GM12878 (cell line): ENCODE data around the gene CAMK2N2. TPM values are rescaled to one million over a fixed set of nuclear protein-coding genes. Genes with fewer than 3 reads are reported as not detected.

ENCODE experiments used
- ATAC-seq: fragments of 200-7000 bp; cut with Tn5 transposase; 3 replicates; pipeline ENCODE4 v1.9.1; 2020; ENCODE audit warnings: mild to moderate bottlenecking, moderate library complexity
- BruUV-seq: library from RNA; stranded (reverse); fragments of 400-500 nt; replicated peaks from 2 replicates; lab custom pipeline; 2021; lab: Mats Ljungman, UMichigan
- CTCF ChIA-PET: fragments of 300-600 bp; sonication (Branson Sonifier 250); formaldehyde crosslinking; extraction: SDS; loops from one replicate; lab custom pipeline; 2021; ENCODE audit warnings: inconsistent platforms; lab: Yijun Ruan, JAX
- POLR2A ChIA-PET: fragments of 350-600 bp; formaldehyde crosslinking; extraction: SDS; loops from one replicate; lab custom pipeline; 2021; ENCODE audit warnings: inconsistent platforms; lab: Charles Lee
- RAD21 ChIA-PET: fragments of 300-600 bp; sonication (Branson Sonifier 250); formaldehyde crosslinking; loops from one replicate; lab custom pipeline; 2023; ENCODE audit warnings: antibody characterized with exemption; ENCODE audit not compliant: unreplicated experiment; lab: Charles Lee
- SMC1A ChIA-PET: fragments of 300-600 bp; sonication (Branson Sonifier 250); formaldehyde crosslinking; loops from one replicate; lab custom pipeline; 2023; ENCODE audit not compliant: unreplicated experiment, uncharacterized antibody; lab: Charles Lee
- DNase-seq: peaks from one replicate; pipeline ENCODE4 v3.0.0-alpha.2; 2011; ENCODE audit warnings: low read depth, low spot score
- FAIRE-seq: peaks from 3 replicates; lab custom pipeline; 2011; peaks lifted over from hg19 to GRCh38; lab: Jason Lieb, UNC
- H2AFZ ChIP-seq: 2 replicates; pipeline ENCODE4 v1.6.0; 2011; ENCODE audit warnings: low read depth, low read length, control low read depth; ENCODE audit not compliant: control insufficient read depth
- H3K27ac ChIP-seq: 2 replicates; pipeline ENCODE4 v1.5.1; 2011; ENCODE audit warnings: control low read depth; ENCODE audit not compliant: control insufficient read depth, insufficient read depth
- H3K27me3 ChIP-seq, 2 experiments: replicated peaks in 1 of 2; 2 replicates each; pipeline versions ENCODE4 v1.6.0 to v1.6.1; 2011; ENCODE audit warnings: low read length in 1 of 2; ENCODE audit not compliant: control insufficient read depth in 2 of 2, insufficient read depth in 2 of 2
- H3K36me3 ChIP-seq, 2 experiments: 2 replicates each; pipeline ENCODE4 v1.5.1; 2011; ENCODE audit warnings: low read length in 1 of 2; ENCODE audit not compliant: control insufficient read depth in 2 of 2, insufficient read depth in 2 of 2
- H3K4me1 ChIP-seq: 2 replicates; pipeline ENCODE4 v1.6.1; 2011; ENCODE audit warnings: mild to moderate bottlenecking, low read length, moderate library complexity, mixed read lengths; ENCODE audit not compliant: control insufficient read depth, insufficient read depth
- H3K4me2 ChIP-seq: 2 replicates; pipeline ENCODE4 v1.6.0; 2011; ENCODE audit warnings: control low read depth; ENCODE audit not compliant: control insufficient read depth, insufficient read depth
- H3K4me3 ChIP-seq: fragments of 200-600 bp; sonication (generic); 2 replicates; pipeline ENCODE4 v1.5.1; 2016
- H3K79me2 ChIP-seq: 2 replicates; pipeline ENCODE4 v1.6.0; 2011; ENCODE audit warnings: low read length; ENCODE audit not compliant: control insufficient read depth, insufficient read depth
- H3K9ac ChIP-seq: 2 replicates; pipeline ENCODE4 v1.8.0; 2011; ENCODE audit warnings: low read length, control low read depth, mixed read lengths; ENCODE audit not compliant: control insufficient read depth, insufficient read depth
- H3K9me3 ChIP-seq: replicated peaks from 3 replicates; pipeline ENCODE4 v1.5.1; 2011; ENCODE audit warnings: mild to moderate bottlenecking, low read length; ENCODE audit not compliant: control insufficient read depth, insufficient read depth
- H4K20me1 ChIP-seq: 2 replicates; pipeline ENCODE4 v1.6.0; 2011; ENCODE audit not compliant: control insufficient read depth, insufficient read depth
- ASH2L ChIP-seq: fragments of 300-600, 200-600 bp; sonication (generic); IDR thresholded peaks from 2 replicates; pipeline ENCODE4 v1.6.1; 2017; ENCODE audit warnings: low read depth, mild to moderate bottlenecking, borderline replicate concordance
- HDGF ChIP-seq: fragments of 450-650 bp; IDR thresholded peaks from 2 replicates; pipeline ENCODE4 v1.6.1; 2016; ENCODE audit warnings: antibody characterized with exemption
- KDM1A ChIP-seq: fragments of 200-600 bp; sonication (generic); IDR thresholded peaks from 2 replicates; pipeline ENCODE4 v1.6.1; 2016; ENCODE audit warnings: borderline replicate concordance
- MEF2B ChIP-seq: fragments of 450-650 bp; IDR thresholded peaks from 2 replicates; pipeline ENCODE4 v1.6.1; 2018; ENCODE audit warnings: mild to moderate bottlenecking, moderate library complexity; ENCODE audit not compliant: partially characterized antibody, poor library complexity, severe bottlenecking
- NR2C1 ChIP-seq: fragments of 450-650 bp; IDR thresholded peaks from 2 replicates; pipeline ENCODE4 v1.6.1; 2017; ENCODE audit warnings: antibody characterized with exemption, mild to moderate bottlenecking, moderate library complexity
- NR2C2 ChIP-seq: IDR thresholded peaks from 2 replicates; pipeline ENCODE4 v1.6.1; 2011; ENCODE audit warnings: borderline replicate concordance, low read depth; ENCODE audit not compliant: control insufficient read depth, insufficient read length
- PAX5 ChIP-seq: IDR thresholded peaks from 2 replicates; pipeline ENCODE4 v1.6.1; 2011; ENCODE audit warnings: low read depth, low read length, borderline replicate concordance
- PAX8 ChIP-seq: fragments of 450-650 bp; IDR thresholded peaks from 2 replicates; pipeline ENCODE4 v1.6.1; 2017; ENCODE audit warnings: mild to moderate bottlenecking, moderate library complexity
- POU2F2 ChIP-seq: IDR thresholded peaks from 3 replicates; pipeline ENCODE4 v1.6.1; 2011; ENCODE audit warnings: low read depth, mild to moderate bottlenecking, low read length, borderline replicate concordance
- RCOR1 ChIP-seq: conservative IDR thresholded peaks from 2 replicates; pipeline ENCODE4 v1.6.1; 2012; ENCODE audit warnings: low read depth, low read length, improper control_type of control experiment
- TCF12 ChIP-seq: IDR thresholded peaks from 2 replicates; pipeline ENCODE4 v1.6.1; 2011; ENCODE audit warnings: low read depth, mild to moderate bottlenecking, low read length
- WRNIP1 ChIP-seq: IDR thresholded peaks from 2 replicates; pipeline ENCODE4 v1.6.1; 2011; ENCODE audit warnings: low read depth, low read length, improper control_type of control experiment, borderline replicate concordance
- WGBS: methylation state at CpG from one replicate; pipeline ENCODE4 v1.1.6; 2016; ENCODE audit warnings: low lambda C conversion rate; ENCODE audit not compliant: insufficient replicate concordance, insufficient coverage; ENCODE audit errors: missing lambda C conversion rate; 5-methylcytosine and 5-hydroxymethylcytosine counted together
- in situ Hi-C: fragments of 300-500 bp; cut with MboI; formaldehyde crosslinking; loops from 9 replicates; pipeline ENCODE4 v1.14.3; 2018; ENCODE audit warnings: mixed read lengths
- intact Hi-C: fragments of 100-400 bp; cut with micrococcal nuclease; formaldehyde crosslinking; loops from one replicate; pipeline ENCODE4 v1.14.2; 2022; ENCODE audit not compliant: unreplicated experiment
- polyA plus RNA-seq, 11 experiments: library from polyadenylated mRNA; depleted of rRNA in 4 of 11; unstranded in 6 of 11; stranded (reverse) in 5 of 11; fragments of >200 nt; fragmentation: Nextera tagmentation in 4 of 11; fragmentation: Illumina TruSeq in 1 of 11; extraction: Ambion mirVana in 4 of 11; extraction: Trizol in 1 of 11; gene quantifications; 1 replicate in 1 of 11; 2 replicates in 10 of 11; pipeline versions ENCODE4 v1.2.1 to v1.2.3, GENCODE V29; 2011 to 2016; ENCODE audit warnings: inconsistent platforms in 2 of 11, missing spikeins in 2 of 11, low read depth in 1 of 11
- total RNA-seq, 4 experiments: library from RNA; depleted of rRNA in 3 of 4; stranded (reverse); fragments of >200 nt in 3 of 4; fragmentation: Illumina TruSeq in 1 of 4; extraction: Trizol in 1 of 4; gene quantifications; 2 replicates each; pipeline versions ENCODE4 v1.2.1 to v1.2.3, GENCODE V29; 2013 to 2021
- TF ChIP-seq, protein P1 (sequence below): IDR thresholded peaks from 2 replicates; pipeline ENCODE4 v1.6.1; 2012; ENCODE audit warnings: low read depth, low read length, improper control_type of control experiment
- TF ChIP-seq, protein P2 (sequence below): IDR thresholded peaks from 2 replicates; pipeline ENCODE4 v1.6.1; 2012; ENCODE audit warnings: low read length, inconsistent platforms

CAMK2N2 gene
- total and polyA plus RNA-seq, 10 of the 15 experiments (the other 5 are each of a cell fraction or from before 2014, with no cell fraction given): 0.06 to 1.4 (median 0.45) TPM; not detected in 1

- Histone ChIP-seq H3K36me3 (peaks cover 15 to 21% of the 10 kb centered on the region in 2 experiments), H3K27ac (no peak overlapping the region), H3K27me3 (no peaks in the 10 kb centered on the region), H3K4me3 (no peak overlapping the region), H3K4me2 (no peak overlapping the region), H3K9me3 (no peaks in the 10 kb centered on the region), H3K4me1 (no peaks in the 10 kb centered on the region), H4K20me1 (no peaks in the 10 kb centered on the region), H2AFZ (no peak overlapping the region), H3K79me2 (no peaks in the 10 kb centered on the region), H3K9ac (no peak overlapping the region)
- intact Hi-C loops (no loop called here), in situ Hi-C loops (no loop called here)
- ATAC-seq (no peak), FAIRE-seq (no peak), DNase-seq (no peak)
- no TSS peak for BruUV-seq
- ChIA-PET RAD21 (no interaction called here), POLR2A (no interaction called here), SMC1A (no interaction called here), CTCF (no interaction called here)
- 97% methylated on average over 7 of the region's 7 CpGs for WGBS
- TF ChIP-seq WRNIP1 (no peak), PAX5 (no peak), PAX8 (no peak), NR2C2 (no peak), MEF2B (no peak), NR2C1 (no peak)
- TF ChIP-seq, protein P1, sequence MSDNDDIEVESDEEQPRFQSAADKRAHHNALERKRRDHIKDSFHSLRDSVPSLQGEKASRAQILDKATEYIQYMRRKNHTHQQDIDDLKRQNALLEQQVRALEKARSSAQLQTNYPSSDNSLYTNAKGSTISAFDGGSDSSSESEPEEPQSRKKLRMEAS: no peak
Measured at GRCh38 chr3:184308744-184309143, 47.4 kb upstream of the CAMK2N2 start.

GRCh38 chr3:184307915-184308314 is 46.6 kb upstream of the CAMK2N2 start:
- intact Hi-C loops (no loop called here), in situ Hi-C loops (no loop called here)
- Histone ChIP-seq H3K79me2 (no peaks in the 10 kb centered on the region), H3K27ac (no peak overlapping the region), H3K36me3 (peaks cover 20 to 24% of the 10 kb centered on the region in 2 experiments), H3K27me3 (no peaks in the 10 kb centered on the region), H3K4me2 (no peak overlapping the region), H3K9ac (no peak overlapping the region), H4K20me1 (no peaks in the 10 kb centered on the region), H3K4me3 (no peak overlapping the region), H2AFZ (no peak overlapping the region), H3K9me3 (no peaks in the 10 kb centered on the region), H3K4me1 (no peaks in the 10 kb centered on the region)
- CTCF ChIA-PET: no interaction called here
- SMC1A ChIA-PET: no interaction called here
- no TSS peak for BruUV-seq
- ATAC-seq (no peak), FAIRE-seq (no peak), DNase-seq (no peak)
- RAD21 ChIA-PET: no interaction called here
- WGBS: 92% methylated on average over 9 of the region's 9 CpGs
- POLR2A ChIA-PET: no interaction called here
- TF ChIP-seq POU2F2 (no peak), RCOR1 (no peak), NR2C1 (no peak), KDM1A (no peak), HDGF (no peak), TCF12 (no peak), ASH2L (no peak)
- TF ChIP-seq, protein P2, sequence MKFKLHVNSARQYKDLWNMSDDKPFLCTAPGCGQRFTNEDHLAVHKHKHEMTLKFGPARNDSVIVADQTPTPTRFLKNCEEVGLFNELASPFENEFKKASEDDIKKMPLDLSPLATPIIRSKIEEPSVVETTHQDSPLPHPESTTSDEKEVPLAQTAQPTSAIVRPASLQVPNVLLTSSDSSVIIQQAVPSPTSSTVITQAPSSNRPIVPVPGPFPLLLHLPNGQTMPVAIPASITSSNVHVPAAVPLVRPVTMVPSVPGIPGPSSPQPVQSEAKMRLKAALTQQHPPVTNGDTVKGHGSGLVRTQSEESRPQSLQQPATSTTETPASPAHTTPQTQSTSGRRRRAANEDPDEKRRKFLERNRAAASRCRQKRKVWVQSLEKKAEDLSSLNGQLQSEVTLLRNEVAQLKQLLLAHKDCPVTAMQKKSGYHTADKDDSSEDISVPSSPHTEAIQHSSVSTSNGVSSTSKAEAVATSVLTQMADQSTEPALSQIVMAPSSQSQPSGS: no peak
